H54 (cell line): ENCODE results near the gene HIGD1C.

Experiments used
- DNase-seq: peaks from one replicate; pipeline ENCODE4 v3.0.0; 2011; ENCODE audit warnings: low spot score, mixed read lengths; ENCODE audit not compliant: insufficient read length
- FAIRE-seq: peaks from 3 replicates; lab custom pipeline; 2011; peaks lifted over from hg19 to GRCh38; lab: Jason Lieb, UNC
- POLR2A ChIP-seq: IDR thresholded peaks from 2 replicates; pipeline ENCODE4 v1.6.1; 2011; ENCODE audit warnings: low read depth, mild to moderate bottlenecking, low read length

Gene HIGD1C

GRCh38 chr12:50985322-50985721 is 33.0 kb downstream of the HIGD1C start:
- no peak for TF ChIP-seq POLR2A
- peak; percentile 9 for DNase-seq
- FAIRE-seq, result peak; percentile 50

GRCh38 chr12:50986966-50987737 is 34.8 kb downstream of the HIGD1C start:
- FAIRE-seq (peak; percentile 88), DNase-seq (no peak)
- no peak for TF ChIP-seq POLR2A

GRCh38 chr12:50988051-50988450 is 35.7 kb downstream of the HIGD1C start:
- TF ChIP-seq POLR2A, result no peak
- FAIRE-seq, result no peak
- no peak for DNase-seq

GRCh38 chr12:50988871-50989270 is 36.5 kb downstream of the HIGD1C start:
- DNase-seq (no peak), FAIRE-seq (no peak)
- no peak for TF ChIP-seq POLR2A

GRCh38 chr12:50990147-50990727 is 37.9 kb downstream of the HIGD1C start:
- TF ChIP-seq POLR2A, result no peak
- DNase-seq, result no peak
- no peak for FAIRE-seq

GRCh38 chr12:50990791-50991190 is 38.4 kb downstream of the HIGD1C start:
- FAIRE-seq (no peak), DNase-seq (no peak)
- TF ChIP-seq POLR2A, result no peak

- no peak for TF ChIP-seq POLR2A
- DNase-seq (no peak), FAIRE-seq (no peak)
These were observed 38.9 kb downstream of the HIGD1C start for GRCh38 chr12:50991291-50991690.

GRCh38 chr12:50992819-50993218 is 40.5 kb downstream of the HIGD1C start:
- FAIRE-seq (no peak), DNase-seq (no peak)
- TF ChIP-seq POLR2A, result no peak

- no peak for TF ChIP-seq POLR2A
- DNase-seq (no peak), FAIRE-seq (no peak)
These were observed 46.7 kb downstream of the HIGD1C start for GRCh38 chr12:50999093-50999492.

GRCh38 chr12:51000245-51000644 is 47.9 kb downstream of the HIGD1C start:
- no peak for TF ChIP-seq POLR2A
- peak; percentile 59 for DNase-seq
- FAIRE-seq, result no peak

GRCh38 chr12:51001799-51002198 is 49.5 kb downstream of the HIGD1C start:
- TF ChIP-seq POLR2A, result no peak
- FAIRE-seq (no peak), DNase-seq (no peak)

- DNase-seq (no peak), FAIRE-seq (no peak)
- no peak for TF ChIP-seq POLR2A
These were observed 52.2 kb downstream of the HIGD1C start for GRCh38 chr12:51004504-51004903.

GRCh38 chr12:51005030-51005429 is 52.7 kb downstream of the HIGD1C start:
- FAIRE-seq, result no peak
- no peak for TF ChIP-seq POLR2A
- DNase-seq, result no peak

- FAIRE-seq, result no peak
- DNase-seq, result no peak
- TF ChIP-seq POLR2A, result no peak
These were observed 53.3 kb downstream of the HIGD1C start for GRCh38 chr12:51005671-51006070.
